NCI-H345 (cell line): Measurements from ENCODE around the gene DTNB.
A peak's percentile ranks its signal among the peaks of the same experiment; 100 is the strongest.
"Not testable (repeated sequence)": the region's sequence is repeated elsewhere in the genome, so short reads cannot be mapped to it uniquely, and the experiment has no call there.

Experiments used
- DNase-seq: peaks from one replicate; lab custom pipeline; 2025; lab: John Stamatoyannopoulos, UW

Gene DTNB

DNA sequence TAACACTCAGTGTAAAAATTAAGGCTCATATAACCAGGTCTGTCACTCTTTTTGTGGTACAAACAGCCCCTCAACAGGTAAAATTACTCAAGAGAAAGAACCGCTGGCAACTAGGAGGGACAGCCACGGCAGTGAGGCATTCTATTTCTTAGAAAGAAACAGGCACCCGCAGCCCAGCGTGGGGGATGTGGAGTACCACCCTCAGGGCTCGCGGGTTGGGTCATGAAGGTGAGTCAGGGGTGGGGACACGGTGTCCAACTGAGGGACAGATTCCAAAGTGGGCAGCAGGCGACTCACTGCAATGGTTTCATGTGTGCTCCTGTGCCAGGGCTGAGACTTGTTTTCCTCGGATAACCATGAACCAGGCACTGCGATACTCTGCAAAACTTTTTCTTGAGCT, 129.4 kb downstream of the DTNB start:
- no peak for DNase-seq

GRCh38 chr2:25541378-25541777, 132.0 kb downstream of the DTNB start:
- DNase-seq, result no peak

GRCh38 chr2:25539136-25539535, 134.2 kb downstream of the DTNB start:
- DNase-seq, result no peak

GRCh38 chr2:25537526-25537925, 135.9 kb downstream of the DTNB start:
- DNase-seq, result no peak

DNA sequence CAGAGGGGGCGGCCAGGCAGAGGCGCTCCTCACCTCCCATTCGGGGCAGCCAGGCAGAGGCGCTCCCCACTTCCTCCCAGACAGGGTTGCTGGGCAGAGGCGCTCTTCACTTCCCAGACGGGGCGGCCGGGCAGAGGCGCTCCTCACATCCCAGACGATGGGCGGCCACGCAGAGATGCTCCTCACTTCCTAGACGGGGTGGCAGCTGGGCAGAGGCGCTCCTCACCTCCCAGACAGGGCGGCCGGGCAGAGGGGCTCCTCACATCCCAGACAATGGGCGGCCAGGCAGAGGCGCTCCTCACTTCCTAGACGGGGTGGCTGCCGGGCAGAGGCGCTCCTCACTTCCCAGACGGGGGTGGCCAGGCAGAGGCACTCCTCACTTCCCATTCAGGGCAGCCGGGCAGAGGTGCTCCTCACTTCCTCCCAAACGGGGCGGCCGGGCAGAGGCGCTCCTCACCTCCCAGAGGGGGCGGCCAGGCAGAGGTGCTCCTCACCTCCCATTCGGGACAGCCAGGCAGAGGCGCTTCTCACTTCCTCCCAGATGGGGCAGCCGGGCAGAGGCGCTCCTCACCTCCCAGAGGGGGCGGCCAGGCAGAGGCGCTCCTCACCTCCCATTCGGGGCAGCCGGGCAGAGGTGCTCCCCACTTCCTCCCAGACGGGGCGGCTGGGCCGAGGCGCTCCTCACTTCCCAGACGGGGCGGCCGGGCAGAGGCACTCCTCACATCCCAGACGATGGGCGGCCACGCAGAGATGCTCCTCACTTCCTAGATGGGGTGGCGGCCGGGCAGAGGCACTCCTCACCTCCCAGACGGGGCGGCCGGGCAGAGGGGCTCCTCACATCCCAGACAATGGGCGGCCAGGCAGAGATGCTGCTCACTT, 137.7 kb downstream of the DTNB start:
- DNase-seq, result not testable (repeated sequence)

- DNase-seq, result not testable (repeated sequence)
These were observed 138.4 kb downstream of the DTNB start for GRCh38 chr2:25534937-25535336.

- no peak for DNase-seq
These were observed 138.9 kb downstream of the DTNB start for GRCh38 chr2:25534455-25534854.

GRCh38 chr2:25533771-25534170, 139.6 kb downstream of the DTNB start:
- not testable (repeated sequence) for DNase-seq

- DNase-seq, result no peak
These were observed 140.9 kb downstream of the DTNB start for GRCh38 chr2:25532521-25532920.

DNA sequence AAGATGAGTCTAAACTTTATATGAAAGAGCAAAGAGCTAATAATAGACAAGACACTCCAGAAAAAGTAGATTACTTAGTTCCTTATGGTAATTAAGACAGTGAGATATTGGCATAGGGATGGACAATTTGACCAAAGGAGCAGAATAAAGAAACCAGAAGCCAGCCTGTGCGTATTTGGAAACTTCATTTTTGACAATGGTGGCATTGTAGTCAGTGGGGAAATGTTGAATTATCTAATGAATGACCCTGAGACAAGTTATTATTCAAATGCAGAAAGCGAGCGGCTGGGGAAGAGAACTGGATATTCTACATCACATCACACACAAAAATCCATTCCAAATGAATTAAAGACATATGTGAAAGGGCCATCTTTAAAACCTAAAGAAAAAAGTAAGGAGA, 144.3 kb downstream of the DTNB start:
- DNase-seq, result no peak

DNA sequence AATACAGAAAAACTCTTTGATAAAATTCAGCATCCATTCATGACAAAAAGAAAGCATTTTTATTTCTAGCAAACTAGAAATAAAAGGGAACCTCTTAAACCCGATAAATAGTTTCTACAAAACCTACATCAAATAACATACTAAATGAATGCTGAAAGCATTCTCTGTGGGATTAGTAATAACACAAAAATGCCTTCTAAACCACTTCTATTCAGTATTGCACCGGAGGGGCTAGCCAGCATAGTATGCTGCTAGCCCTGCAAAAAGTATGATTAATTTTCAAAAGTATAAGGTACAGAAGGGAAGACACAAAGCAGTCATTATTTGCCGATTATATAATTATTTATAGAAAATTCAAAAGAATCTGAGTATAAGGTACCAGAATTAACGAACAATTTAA, 145.2 kb downstream of the DTNB start:
- DNase-seq, result no peak

GRCh38 chr2:25524507-25524906, 148.9 kb downstream of the DTNB start:
- DNase-seq, result peak; percentile 7

GRCh38 chr2:25523060-25523459, 150.3 kb downstream of the DTNB start:
- no peak for DNase-seq

DNA sequence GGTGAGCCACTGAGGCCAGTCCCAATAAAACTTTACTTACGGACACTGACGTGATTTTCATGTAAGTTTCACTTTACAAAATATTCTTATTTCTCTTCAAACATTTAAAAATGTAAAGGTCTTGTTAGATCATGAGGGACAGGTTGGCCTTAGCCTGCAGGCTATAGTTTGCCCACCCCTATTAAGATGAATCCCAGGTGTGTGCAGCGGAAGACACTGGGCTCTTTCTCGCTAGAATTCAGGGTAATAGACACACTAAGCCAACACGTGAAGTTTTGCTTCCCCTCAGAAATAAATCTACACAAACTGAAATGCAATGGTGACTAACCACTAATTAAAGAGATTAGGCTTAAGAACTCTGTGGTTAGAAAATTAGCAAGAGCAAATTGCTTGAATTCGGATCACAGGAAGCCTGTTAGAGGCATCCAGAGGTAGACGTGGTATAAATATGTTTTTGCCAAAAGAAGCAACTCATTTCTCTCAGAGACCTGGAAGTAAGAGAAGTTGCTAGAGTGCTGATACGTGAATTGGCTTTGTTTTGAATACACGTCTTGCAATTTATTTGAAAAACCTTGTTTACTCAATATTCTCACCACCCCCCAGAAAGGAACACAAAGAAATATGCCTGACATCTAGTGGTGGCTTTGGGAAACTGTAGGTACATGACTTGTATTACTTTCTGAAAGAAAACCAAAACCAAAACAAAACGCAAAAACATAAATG, 151.6 kb downstream of the DTNB start:
- peak; percentile 63 for DNase-seq

GRCh38 chr2:25521126-25521525, 152.3 kb downstream of the DTNB start:
- no peak for DNase-seq

- no peak for DNase-seq
These were observed 155.7 kb downstream of the DTNB start for GRCh38 chr2:25517701-25518100.

GRCh38 chr2:25514043-25514637, 159.2 kb downstream of the DTNB start:
- DNase-seq, result no peak

- DNase-seq, result no peak
These were observed 160.7 kb downstream of the DTNB start for GRCh38 chr2:25512707-25513106.

DNA sequence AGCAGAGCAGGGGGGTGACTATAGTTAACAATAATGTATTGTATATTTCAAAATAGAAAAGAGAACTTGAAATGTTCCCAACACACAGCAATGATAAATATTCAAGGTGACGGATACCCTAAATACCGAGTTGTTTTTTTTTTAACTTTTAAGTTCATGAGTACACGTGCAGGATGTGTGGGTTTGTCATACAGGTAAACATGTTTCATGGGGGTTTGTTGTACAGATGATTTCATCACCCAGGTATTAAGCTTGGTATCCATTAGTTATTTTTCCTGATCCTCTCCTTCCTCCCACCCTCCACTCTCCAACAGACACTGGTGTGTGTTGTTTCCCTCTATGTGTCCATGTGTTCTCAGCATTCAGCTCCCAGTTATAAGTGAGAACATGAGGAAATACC, 167.2 kb downstream of the DTNB start:
- DNase-seq, result no peak

DNA sequence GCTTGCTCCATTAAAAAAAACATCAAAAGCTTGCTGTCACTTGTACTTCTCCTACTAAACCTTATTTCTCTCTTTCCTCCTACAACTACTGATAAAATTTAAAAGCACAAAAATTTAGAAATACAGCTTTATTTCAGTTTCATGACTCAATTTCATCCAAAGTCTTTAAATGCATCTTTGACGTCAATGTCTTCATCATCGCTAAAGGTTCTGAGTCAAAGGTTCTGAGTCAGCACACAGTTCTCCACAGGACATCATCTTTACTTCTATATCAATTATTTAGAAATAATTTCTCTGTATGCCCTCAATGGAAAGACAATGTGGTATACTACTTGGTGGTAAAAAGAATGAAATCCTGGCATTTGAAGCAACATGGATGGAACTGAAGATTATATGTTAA, 167.8 kb downstream of the DTNB start:
- DNase-seq, result no peak

DNA sequence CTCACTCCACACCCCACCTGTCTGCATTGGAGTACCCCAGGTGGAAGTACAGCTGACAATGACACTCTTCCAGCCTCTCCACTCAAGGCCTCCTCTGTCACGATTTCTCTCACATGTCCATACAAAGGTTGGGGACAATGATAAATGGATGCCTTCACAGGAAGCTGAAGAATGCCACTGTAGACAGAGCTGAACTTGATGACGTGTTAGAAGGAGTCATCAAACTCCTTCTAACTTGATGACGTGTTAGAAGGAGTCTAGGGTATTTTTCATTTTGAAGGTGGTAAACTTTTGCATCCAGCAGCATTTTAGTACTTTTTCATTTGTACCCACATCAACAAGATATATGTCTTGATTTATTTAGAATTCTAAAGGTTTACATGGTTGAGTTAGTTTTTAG, 168.2 kb downstream of the DTNB start:
- DNase-seq, result no peak

DNA sequence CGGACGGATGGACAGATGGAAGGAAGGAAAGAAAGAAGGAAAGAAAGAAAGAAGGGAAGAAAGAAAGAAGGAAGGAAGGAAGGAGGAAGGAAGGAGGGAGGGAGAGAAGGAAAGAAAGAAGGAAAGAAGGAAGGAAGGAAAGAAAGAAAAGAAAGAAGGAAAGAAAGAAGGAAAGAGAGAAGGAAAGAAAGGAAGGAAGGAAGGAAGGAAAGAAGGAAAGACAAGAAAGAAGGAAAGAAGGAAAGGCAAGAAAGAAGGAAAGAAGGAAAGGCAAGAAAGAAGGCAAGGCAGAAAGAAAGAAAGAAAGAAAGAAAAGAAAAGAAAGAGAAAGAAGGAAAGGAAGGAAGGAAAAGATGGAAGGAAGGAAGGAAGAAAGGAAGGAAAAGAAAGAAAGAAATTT, 169.1 kb downstream of the DTNB start:
- no peak for DNase-seq

DNA sequence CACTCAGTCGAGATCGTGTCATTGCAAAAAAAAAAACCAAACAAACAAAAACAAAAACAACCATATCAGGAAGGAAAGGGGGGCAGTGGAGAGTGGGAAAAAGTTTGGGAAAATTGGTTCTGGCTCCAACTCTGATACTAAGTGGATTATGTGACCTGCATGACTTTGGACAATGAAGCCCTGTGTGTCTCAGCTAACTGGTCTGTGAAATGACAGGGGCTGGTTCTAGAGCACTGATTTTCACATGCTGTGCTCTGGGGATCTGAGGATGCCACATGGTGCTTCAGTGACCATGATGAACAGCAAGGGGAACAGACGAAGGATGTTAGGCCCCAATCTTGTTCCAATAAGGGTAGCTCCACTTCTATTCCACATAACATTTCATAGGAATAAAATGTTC, 174.2 kb downstream of the DTNB start:
- no peak for DNase-seq
